A549 (cell line): ENCODE data around the gene GPS1. TPM values are rescaled to one million over a fixed set of nuclear protein-coding genes. Genes with fewer than 3 reads are reported as not detected.

Experiments used
- ATAC-seq, 2 experiments: fragments of 200-7000 bp in 1 of 2; fragments of >200 bp in 1 of 2; cut with Nextera tagmentation in 1 of 2; cut with Tn5 transposase in 1 of 2; 3 replicates each; pipeline versions ENCODE4 v1.8.0 to v1.9.1; 2018 to 2020; ENCODE audit warnings: mild to moderate bottlenecking in 1 of 2, moderate library complexity in 1 of 2
- CTCF ChIA-PET: fragments of 300-600 bp; sonication (Branson Sonifier 250); formaldehyde crosslinking; extraction: SDS; loops from one replicate; lab custom pipeline; 2021; ENCODE audit warnings: antibody characterized with exemption, inconsistent platforms; lab: Yijun Ruan, JAX
- POLR2A ChIA-PET: fragments of 350-600 bp; formaldehyde crosslinking; extraction: SDS; loops from one replicate; lab custom pipeline; 2021; ENCODE audit warnings: antibody characterized with exemption, inconsistent platforms; lab: Yijun Ruan, JAX
- DNase-seq, 2 experiments: peaks; one replicate each; pipeline versions ENCODE4 v3.0.0 to v3.0.0-alpha.2; 2011 to 2016; ENCODE audit warnings: low read depth in 1 of 2, low spot score in 1 of 2
- FAIRE-seq: peaks from 2 replicates; lab custom pipeline; 2011; peaks lifted over from hg19 to GRCh38; lab: Jason Lieb, UNC
- H3K27ac ChIP-seq, 2 experiments: fragments of >200 bp; sonication (Bioruptor Twin); formaldehyde crosslinking; 3 replicates each; pipeline ENCODE4 v1.5.1; 2016 to 2017
- H3K4me1 ChIP-seq: fragments of >200 bp; sonication (Bioruptor Twin); formaldehyde crosslinking; 3 replicates; pipeline ENCODE4 v1.6.1; 2016
- H3K4me2 ChIP-seq: fragments of >200 bp; sonication (Bioruptor Twin); formaldehyde crosslinking; 3 replicates; pipeline ENCODE4 v1.6.1; 2016
- H3K4me3 ChIP-seq: fragments of >200 bp; sonication (Bioruptor Twin); formaldehyde crosslinking; 3 replicates; pipeline ENCODE4 v1.5.1; 2016
- H3K9me3 ChIP-seq: fragments of >200 bp; sonication (Bioruptor Twin); formaldehyde crosslinking; 3 replicates; pipeline ENCODE4 v1.6.1; 2016
- ATOH8 ChIP-seq: fragments of 250-450 bp; sonication (Bioruptor Pico); IDR thresholded peaks from 2 replicates; pipeline ENCODE4 v1.5.0; 2020; ENCODE audit warnings: low read depth, mild to moderate bottlenecking, moderate library complexity
- CBX2 ChIP-seq: fragments of 200-600 bp; sonication (generic); IDR thresholded peaks from 2 replicates; pipeline ENCODE4 v1.6.1; 2016; ENCODE audit warnings: low read depth, mild to moderate bottlenecking, borderline replicate concordance
- CBX8 ChIP-seq: fragments of 200-600 bp; sonication (generic); IDR thresholded peaks from 2 replicates; pipeline ENCODE4 v1.6.1; 2016
- CHD4 ChIP-seq: fragments of 200-600 bp; sonication (generic); IDR thresholded peaks from 2 replicates; pipeline ENCODE4 v1.6.1; 2016; ENCODE audit warnings: antibody characterized with exemption, mild to moderate bottlenecking, borderline replicate concordance
- EHMT2 ChIP-seq: fragments of 200-600 bp; sonication (generic); IDR thresholded peaks from 2 replicates; pipeline ENCODE4 v1.6.1; 2016; ENCODE audit warnings: antibody characterized with exemption, low read depth, mild to moderate bottlenecking, moderate library complexity
- ESRRA ChIP-seq: fragments of 150-350 bp; IDR thresholded peaks from 2 replicates; pipeline ENCODE4 v1.6.1; 2014; ENCODE audit warnings: mild to moderate bottlenecking, low read length, borderline replicate concordance
- FOSB ChIP-seq: fragments of 250-450 bp; sonication (Bioruptor Pico); IDR thresholded peaks from 2 replicates; pipeline ENCODE4 v1.5.0; 2020; ENCODE audit warnings: mild to moderate bottlenecking, moderate library complexity
- FOSL2 ChIP-seq, 2 experiments: fragments of 450-650 bp in 1 of 2; fragments of >200 bp in 1 of 2; sonication (Bioruptor Twin) in 1 of 2; formaldehyde crosslinking; IDR thresholded peaks; 2 replicates each; pipeline versions ENCODE4 v1.5.0 to v1.6.1; 2016 to 2020; ENCODE audit warnings: mild to moderate bottlenecking in 1 of 2, moderate library complexity in 1 of 2
- FOXS1 ChIP-seq: fragments of 250-450 bp; sonication (Bioruptor Pico); IDR thresholded peaks from 2 replicates; pipeline ENCODE4 v1.5.0; 2020; ENCODE audit warnings: mild to moderate bottlenecking, moderate library complexity
- GATA3 ChIP-seq: IDR thresholded peaks from 2 replicates; pipeline ENCODE4 v1.6.1; 2012; ENCODE audit warnings: borderline replicate concordance
- HES2 ChIP-seq: fragments of >200 bp; sonication (Bioruptor Twin); formaldehyde crosslinking; IDR thresholded peaks from 2 replicates; pipeline ENCODE4 v1.6.1; 2016
- HEYL ChIP-seq: fragments of 250-450 bp; sonication (Bioruptor Pico); IDR thresholded peaks from 2 replicates; pipeline ENCODE4 v1.8.0; 2021; ENCODE audit warnings: mild to moderate bottlenecking, moderate library complexity
- HOXB13 ChIP-seq: fragments of 250-450 bp; sonication (Bioruptor Pico); IDR thresholded peaks from 2 replicates; pipeline ENCODE4 v1.5.0; 2020; ENCODE audit warnings: low read depth, mild to moderate bottlenecking, moderate library complexity
- JUN ChIP-seq, 2 experiments: fragments of >200 bp; sonication (Bioruptor Twin); formaldehyde crosslinking; IDR thresholded peaks; 2 replicates in 1 of 2; 3 replicates in 1 of 2; pipeline ENCODE4 v1.6.1; 2016 to 2017
- PHF8 ChIP-seq: fragments of 200-600 bp; sonication (generic); IDR thresholded peaks from 2 replicates; pipeline ENCODE4 v1.6.1; 2016; ENCODE audit warnings: low read depth, mild to moderate bottlenecking, antibody characterized with exemption, moderate library complexity, borderline replicate concordance
- POLR2AphosphoS2 ChIP-seq: conservative IDR thresholded peaks from 2 replicates; pipeline ENCODE4 v1.6.1; 2012; ENCODE audit warnings: low read length, improper control_type of control experiment, inconsistent platforms
- RARB ChIP-seq: fragments of 250-450 bp; sonication (Bioruptor Pico); IDR thresholded peaks from 2 replicates; pipeline ENCODE4 v1.8.0; 2021; ENCODE audit warnings: mild to moderate bottlenecking, moderate library complexity
- RCOR1 ChIP-seq: fragments of 150-350 bp; IDR thresholded peaks from 2 replicates; pipeline ENCODE4 v1.6.1; 2014; ENCODE audit warnings: antibody characterized with exemption, low read length, low read depth
- RNF2 ChIP-seq: fragments of 200-600 bp; sonication (generic); IDR thresholded peaks from 2 replicates; pipeline ENCODE4 v1.6.1; 2016; ENCODE audit warnings: low read depth, mild to moderate bottlenecking, antibody characterized with exemption, moderate library complexity, borderline replicate concordance
- TFCP2L1 ChIP-seq: fragments of 250-450 bp; sonication (Bioruptor Pico); IDR thresholded peaks from 2 replicates; pipeline ENCODE4 v1.5.0; 2021; ENCODE audit warnings: mild to moderate bottlenecking
- TP53 ChIP-seq: fragments of 250-450 bp; sonication (Bioruptor Pico); IDR thresholded peaks from 2 replicates; pipeline ENCODE4 v1.5.0; 2021; ENCODE audit warnings: mild to moderate bottlenecking, moderate library complexity
- ZC3H11A ChIP-seq: fragments of 450-650 bp; IDR thresholded peaks from 2 replicates; pipeline ENCODE4 v1.6.1; 2014; ENCODE audit warnings: antibody characterized with exemption, mild to moderate bottlenecking
- ZFP36 ChIP-seq: fragments of 450-650 bp; IDR thresholded peaks from 2 replicates; pipeline ENCODE4 v1.6.1; 2014; ENCODE audit warnings: borderline replicate concordance; ENCODE audit not compliant: partially characterized antibody
- WGBS: methylation state at CpG from one replicate; pipeline ENCODE4 v1.1.6; 2017; ENCODE audit errors: missing lambda C conversion rate; 5-methylcytosine and 5-hydroxymethylcytosine counted together
- polyA plus RNA-seq, 4 experiments: library from polyadenylated mRNA; depleted of rRNA in 3 of 4; stranded (reverse); fragments of >200 nt; fragmentation: RNase III in 1 of 4; extraction: RNeasy Plus Mini Kit Qiagen cat#74134 plus additional on column Dnase treatment in 1 of 4; gene quantifications; 2 replicates in 3 of 4; 3 replicates in 1 of 4; pipeline ENCODE4 v1.2.3, GENCODE V29; 2011 to 2017
- TF ChIP-seq, protein P1 (sequence below): IDR thresholded peaks from 2 replicates; pipeline ENCODE4 v1.6.1; 2012
- TF ChIP-seq, protein P2 (sequence below): fragments of 200-600 bp; sonication (generic); IDR thresholded peaks from 2 replicates; pipeline ENCODE4 v1.6.1; 2016; ENCODE audit warnings: antibody characterized with exemption, mild to moderate bottlenecking, moderate library complexity
- TF ChIP-seq, protein P3 (sequence below): fragments of 150-350 bp; IDR thresholded peaks from 2 replicates; pipeline ENCODE4 v1.6.1; 2014; ENCODE audit warnings: low read depth, mild to moderate bottlenecking, low read length

Gene GPS1
- polyA plus RNA-seq, 2 of the 4 experiments (the other 2 are of a cell fraction) = 89.4 to 126 TPM

DNA sequence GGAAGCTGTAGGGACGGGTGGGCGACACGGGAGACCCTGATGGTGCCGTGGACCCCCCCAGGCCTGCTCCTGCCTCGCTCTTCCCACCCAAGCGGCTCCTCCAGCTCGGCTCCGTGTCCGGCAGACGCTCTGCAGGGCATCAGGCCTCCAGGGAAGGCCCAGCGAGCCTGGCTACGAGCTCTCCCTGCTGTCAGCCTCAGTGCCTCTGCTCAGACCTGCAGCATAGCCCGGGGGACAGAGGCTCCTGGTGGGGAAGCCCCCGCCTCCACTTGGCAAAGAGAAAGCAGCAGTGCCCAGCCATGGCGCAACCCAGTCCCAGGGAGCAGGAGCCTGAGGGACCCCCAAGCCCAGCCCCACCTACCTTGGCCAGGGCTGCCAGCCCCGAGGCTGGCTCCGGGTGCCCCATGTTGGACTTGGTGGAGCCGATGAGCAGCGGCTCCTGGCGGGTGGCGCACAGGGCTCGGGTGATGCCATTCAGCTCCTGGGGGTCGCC is 40.4 kb downstream of the GPS1 start:
- ChIA-PET CTCF (interaction anchor here (0.8 to 3.0 kb wide), 4 partner anchors 15 to 133 kb away, joined by 4 to 16 read pairs (median 4); partner anchors contain the start of gene RAC3), POLR2A (no interaction called here)
- 95% methylated on average over 13 of the region's 23 CpGs for WGBS
- Histone ChIP-seq H3K27ac (no peak overlapping the region), H3K4me2 (no peak overlapping the region), H3K4me1 (peaks cover 18% of the 10 kb centered on the region), H3K4me3 (no peak overlapping the region), H3K9me3 (no peaks in the 10 kb centered on the region)
- FAIRE-seq (no peak), ATAC-seq (no peak), DNase-seq (no peak)
- TF ChIP-seq HES2 (no peak), FOXS1 (CRISPR knock-in tag) (no peak), ESRRA (no peak), RARB (CRISPR knock-in tag) (no peak), CHD4 (no peak), FOSL2 (IDR thresholded peaks at IDR 0.05) (no peak), FOSL2 (CRISPR knock-in tag; IDR thresholded peaks at IDR 0.05) (no peak), ZFP36 (no peak), EHMT2 (no peak), ZC3H11A (no peak), JUN (IDR thresholded peaks at IDR 0.05) (no peak), ATOH8 (CRISPR knock-in tag) (no peak), RNF2 (no peak), PHF8 (no peak), FOSB (CRISPR knock-in tag) (no peak), CBX2 (no peak), CBX8 (no peak), POLR2AphosphoS2 (no peak), TP53 (CRISPR knock-in tag) (no peak)
- TF ChIP-seq, protein P1, sequence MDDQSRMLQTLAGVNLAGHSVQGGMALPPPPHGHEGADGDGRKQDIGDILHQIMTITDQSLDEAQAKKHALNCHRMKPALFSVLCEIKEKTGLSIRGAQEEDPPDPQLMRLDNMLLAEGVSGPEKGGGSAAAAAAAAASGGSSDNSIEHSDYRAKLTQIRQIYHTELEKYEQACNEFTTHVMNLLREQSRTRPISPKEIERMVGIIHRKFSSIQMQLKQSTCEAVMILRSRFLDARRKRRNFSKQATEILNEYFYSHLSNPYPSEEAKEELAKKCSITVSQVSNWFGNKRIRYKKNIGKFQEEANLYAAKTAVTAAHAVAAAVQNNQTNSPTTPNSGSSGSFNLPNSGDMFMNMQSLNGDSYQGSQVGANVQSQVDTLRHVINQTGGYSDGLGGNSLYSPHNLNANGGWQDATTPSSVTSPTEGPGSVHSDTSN = no peak
- TF ChIP-seq, protein P2, sequence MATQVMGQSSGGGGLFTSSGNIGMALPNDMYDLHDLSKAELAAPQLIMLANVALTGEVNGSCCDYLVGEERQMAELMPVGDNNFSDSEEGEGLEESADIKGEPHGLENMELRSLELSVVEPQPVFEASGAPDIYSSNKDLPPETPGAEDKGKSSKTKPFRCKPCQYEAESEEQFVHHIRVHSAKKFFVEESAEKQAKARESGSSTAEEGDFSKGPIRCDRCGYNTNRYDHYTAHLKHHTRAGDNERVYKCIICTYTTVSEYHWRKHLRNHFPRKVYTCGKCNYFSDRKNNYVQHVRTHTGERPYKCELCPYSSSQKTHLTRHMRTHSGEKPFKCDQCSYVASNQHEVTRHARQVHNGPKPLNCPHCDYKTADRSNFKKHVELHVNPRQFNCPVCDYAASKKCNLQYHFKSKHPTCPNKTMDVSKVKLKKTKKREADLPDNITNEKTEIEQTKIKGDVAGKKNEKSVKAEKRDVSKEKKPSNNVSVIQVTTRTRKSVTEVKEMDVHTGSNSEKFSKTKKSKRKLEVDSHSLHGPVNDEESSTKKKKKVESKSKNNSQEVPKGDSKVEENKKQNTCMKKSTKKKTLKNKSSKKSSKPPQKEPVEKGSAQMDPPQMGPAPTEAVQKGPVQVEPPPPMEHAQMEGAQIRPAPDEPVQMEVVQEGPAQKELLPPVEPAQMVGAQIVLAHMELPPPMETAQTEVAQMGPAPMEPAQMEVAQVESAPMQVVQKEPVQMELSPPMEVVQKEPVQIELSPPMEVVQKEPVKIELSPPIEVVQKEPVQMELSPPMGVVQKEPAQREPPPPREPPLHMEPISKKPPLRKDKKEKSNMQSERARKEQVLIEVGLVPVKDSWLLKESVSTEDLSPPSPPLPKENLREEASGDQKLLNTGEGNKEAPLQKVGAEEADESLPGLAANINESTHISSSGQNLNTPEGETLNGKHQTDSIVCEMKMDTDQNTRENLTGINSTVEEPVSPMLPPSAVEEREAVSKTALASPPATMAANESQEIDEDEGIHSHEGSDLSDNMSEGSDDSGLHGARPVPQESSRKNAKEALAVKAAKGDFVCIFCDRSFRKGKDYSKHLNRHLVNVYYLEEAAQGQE = no peak

DNA sequence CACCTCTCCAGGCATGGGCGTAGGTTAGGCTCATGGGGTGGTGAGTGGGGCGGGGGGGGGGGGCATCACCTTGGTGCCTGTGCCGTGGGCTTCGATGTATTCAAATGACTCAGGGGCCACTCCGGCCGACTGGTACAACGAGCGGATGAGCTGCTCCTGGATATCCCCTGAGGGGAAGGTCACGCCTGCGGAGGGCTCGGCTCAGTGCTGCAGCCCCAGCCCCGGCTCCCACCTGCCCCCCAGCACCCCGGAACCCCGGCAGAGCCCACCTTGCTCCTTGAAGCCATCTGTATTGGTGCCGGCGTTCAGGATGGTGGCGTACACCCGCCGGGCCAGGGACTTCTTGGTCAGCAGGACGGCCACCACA is 40.9 kb downstream of the GPS1 start:
- ATAC-seq (no peak), FAIRE-seq (no peak), DNase-seq (no peak)
- Histone ChIP-seq H3K27ac (no peak overlapping the region), H3K4me2 (no peak overlapping the region), H3K4me3 (no peak overlapping the region), H3K4me1 (peaks cover 18% of the 10 kb centered on the region), H3K9me3 (no peaks in the 10 kb centered on the region)
- ChIA-PET POLR2A (interaction anchor here (0.7 kb wide), 1 partner anchor 11 kb away, joined by 7 read pairs; no protein-coding TSS in a partner anchor), CTCF (interaction anchor here (0.8 to 3.0 kb wide), 4 partner anchors 16 to 133 kb away, joined by 3 to 16 read pairs (median 4); partner anchors contain the start of gene RAC3)
- TF ChIP-seq FOSB (CRISPR knock-in tag) (no peak), GATA3 (no peak), TFCP2L1 (CRISPR knock-in tag) (no peak), HEYL (CRISPR knock-in tag) (no peak), HES2 (no peak), ATOH8 (CRISPR knock-in tag) (no peak), PHF8 (no peak), ZFP36 (no peak), HOXB13 (CRISPR knock-in tag) (no peak), RCOR1 (no peak)
- TF ChIP-seq, protein P3, sequence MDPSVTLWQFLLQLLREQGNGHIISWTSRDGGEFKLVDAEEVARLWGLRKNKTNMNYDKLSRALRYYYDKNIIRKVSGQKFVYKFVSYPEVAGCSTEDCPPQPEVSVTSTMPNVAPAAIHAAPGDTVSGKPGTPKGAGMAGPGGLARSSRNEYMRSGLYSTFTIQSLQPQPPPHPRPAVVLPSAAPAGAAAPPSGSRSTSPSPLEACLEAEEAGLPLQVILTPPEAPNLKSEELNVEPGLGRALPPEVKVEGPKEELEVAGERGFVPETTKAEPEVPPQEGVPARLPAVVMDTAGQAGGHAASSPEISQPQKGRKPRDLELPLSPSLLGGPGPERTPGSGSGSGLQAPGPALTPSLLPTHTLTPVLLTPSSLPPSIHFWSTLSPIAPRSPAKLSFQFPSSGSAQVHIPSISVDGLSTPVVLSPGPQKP = no peak
- 90% methylated on average over 6 of the region's 20 CpGs for WGBS
